Activated B cell treated with CpG ODN at 0.5 μM for 24 hours (primary cell): ENCODE results near the gene PLCB1. TPM values are rescaled to one million over a fixed set of nuclear protein-coding genes. Genes with fewer than 3 reads are reported as not detected.

ENCODE experiments used
- ATAC-seq: fragments of 200-7000 bp; cut with Tn5 transposase; one replicate; pipeline ENCODE4 v1.10.0; 2021; ENCODE audit warnings: low read depth, mild to moderate bottlenecking, moderate library complexity
- CTCF ChIA-PET: fragments of 350-600 bp; sonication (Branson Sonifier 250); formaldehyde crosslinking; loops from one replicate; lab custom pipeline; 2021; ENCODE audit warnings: antibody characterized with exemption; lab: Charles Lee
- POLR2A ChIA-PET: fragments of 350-600 bp; sonication (Branson Sonifier 250); formaldehyde crosslinking; loops from one replicate; lab custom pipeline; 2021; ENCODE audit warnings: antibody characterized with exemption; lab: Charles Lee
- DNase-seq: peaks from one replicate; pipeline ENCODE4 v3.0.0; 2022
- H3K27ac Mint-ChIP-seq: one replicate; pipeline ENCODE4 v1.8.0; 2020; ENCODE audit warnings: mixed read lengths
- H3K27me3 Mint-ChIP-seq: one replicate; pipeline ENCODE4 v1.8.0; 2021; ENCODE audit warnings: mixed read lengths
- H3K36me3 Mint-ChIP-seq: one replicate; pipeline ENCODE4 v1.8.0; 2021; ENCODE audit warnings: low read depth, mixed read lengths
- H3K4me1 Mint-ChIP-seq: one replicate; pipeline ENCODE4 v1.8.0; 2021; ENCODE audit warnings: mixed read lengths
- H3K4me3 Mint-ChIP-seq: one replicate; pipeline ENCODE4 v1.8.0; 2020; ENCODE audit warnings: mild to moderate bottlenecking, mixed read lengths
- H3K9me3 Mint-ChIP-seq: one replicate; pipeline ENCODE4 v1.8.0; 2020; ENCODE audit warnings: mixed read lengths
- intact Hi-C: fragments of 100-400 bp; cut with micrococcal nuclease; formaldehyde crosslinking; loops from one replicate; pipeline ENCODE4 v1.15.1; 2024
- total RNA-seq: library from RNA; stranded (reverse); gene quantifications from 2 replicates; pipeline ENCODE4 v1.2.3, GENCODE V29; 2022
- TF ChIP-seq, protein P1 (sequence below): fragments of 200-600 bp; IDR thresholded peaks from one replicate; pipeline ENCODE4 v1.8.0; 2022; ENCODE audit warnings: antibody characterized with exemption, mild to moderate bottlenecking

The PLCB1 gene
- total RNA-seq, 1 donor from 2014 or later, result 0.86 TPM

DNA sequence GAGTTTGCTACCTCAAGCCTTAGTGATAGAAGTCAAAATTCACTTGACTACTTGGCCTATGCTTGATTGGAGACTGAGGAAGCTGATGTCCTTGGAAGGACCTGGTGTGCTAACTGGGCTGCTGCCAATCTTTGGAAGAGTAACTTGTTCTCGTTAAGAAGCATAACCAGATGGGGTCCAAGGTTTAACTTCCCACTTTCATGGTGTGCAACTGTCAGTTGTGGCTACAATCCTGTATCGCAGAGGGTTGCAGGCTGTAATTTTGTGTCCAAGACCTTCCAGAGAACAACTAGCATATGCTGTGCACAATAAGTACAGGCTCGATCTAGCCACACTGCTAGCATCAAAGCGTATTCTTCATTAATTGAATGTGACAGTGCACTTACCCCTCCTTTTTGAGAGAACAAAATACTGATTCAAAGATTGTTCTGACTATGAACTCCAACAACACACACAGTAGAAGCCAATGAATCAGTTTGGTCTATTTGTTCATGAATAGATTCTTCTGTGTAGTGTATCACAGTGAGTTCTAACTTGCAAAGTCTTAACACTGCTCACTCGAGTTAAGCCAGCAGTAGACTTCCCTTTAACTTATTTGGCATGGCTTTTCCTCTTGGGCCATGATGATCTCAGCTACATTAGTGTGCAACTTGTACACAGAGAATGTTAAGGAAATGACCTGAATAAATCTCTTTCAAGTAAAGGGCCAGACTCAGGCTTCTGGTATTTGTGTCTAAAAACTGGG, 15.8 kb upstream of the PLCB1 start:
- ATAC-seq (no peak), DNase-seq (no peak)
- TF ChIP-seq, protein P1, sequence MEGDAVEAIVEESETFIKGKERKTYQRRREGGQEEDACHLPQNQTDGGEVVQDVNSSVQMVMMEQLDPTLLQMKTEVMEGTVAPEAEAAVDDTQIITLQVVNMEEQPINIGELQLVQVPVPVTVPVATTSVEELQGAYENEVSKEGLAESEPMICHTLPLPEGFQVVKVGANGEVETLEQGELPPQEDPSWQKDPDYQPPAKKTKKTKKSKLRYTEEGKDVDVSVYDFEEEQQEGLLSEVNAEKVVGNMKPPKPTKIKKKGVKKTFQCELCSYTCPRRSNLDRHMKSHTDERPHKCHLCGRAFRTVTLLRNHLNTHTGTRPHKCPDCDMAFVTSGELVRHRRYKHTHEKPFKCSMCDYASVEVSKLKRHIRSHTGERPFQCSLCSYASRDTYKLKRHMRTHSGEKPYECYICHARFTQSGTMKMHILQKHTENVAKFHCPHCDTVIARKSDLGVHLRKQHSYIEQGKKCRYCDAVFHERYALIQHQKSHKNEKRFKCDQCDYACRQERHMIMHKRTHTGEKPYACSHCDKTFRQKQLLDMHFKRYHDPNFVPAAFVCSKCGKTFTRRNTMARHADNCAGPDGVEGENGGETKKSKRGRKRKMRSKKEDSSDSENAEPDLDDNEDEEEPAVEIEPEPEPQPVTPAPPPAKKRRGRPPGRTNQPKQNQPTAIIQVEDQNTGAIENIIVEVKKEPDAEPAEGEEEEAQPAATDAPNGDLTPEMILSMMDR, result no peak
- CTCF ChIA-PET, result no interaction called here
- POLR2A ChIA-PET, result no interaction called here
- Mint-ChIP-seq H3K27me3 (no peaks in the 10 kb centered on the region), H3K27ac (no peak overlapping the region), H3K36me3 (no peaks in the 10 kb centered on the region), H3K9me3 (no peaks in the 10 kb centered on the region), H3K4me3 (no peak overlapping the region), H3K4me1 (no peaks in the 10 kb centered on the region)
- intact Hi-C loops, result no loop called here

DNA sequence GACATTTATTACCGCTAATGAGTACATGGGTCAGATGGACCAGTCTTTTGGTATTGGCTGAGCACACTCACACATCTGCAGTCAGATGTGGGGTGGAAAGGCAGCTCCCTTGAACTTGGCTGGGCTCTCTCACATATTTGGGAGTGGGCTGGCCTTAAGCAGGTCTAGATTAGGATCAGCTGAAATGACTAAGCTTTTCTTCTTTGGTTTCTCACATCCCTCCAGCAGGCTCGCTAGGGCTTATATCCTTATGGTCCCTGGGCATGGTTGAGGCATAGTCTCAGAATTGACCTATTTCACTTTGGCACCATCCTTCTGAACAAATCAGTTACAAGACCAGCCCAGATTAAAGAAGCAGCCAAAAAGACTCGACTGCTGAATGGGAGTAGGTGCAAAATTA, 14.4 kb upstream of the PLCB1 start:
- H3K4me3 Mint-ChIP-seq, result no peak overlapping the region
- TF ChIP-seq, protein P1, result no peak
- H3K27ac Mint-ChIP-seq, result no peak overlapping the region
- DNase-seq (no peak), ATAC-seq (no peak)
- H3K27me3 Mint-ChIP-seq, result no peaks in the 10 kb centered on the region
- H3K4me1 Mint-ChIP-seq, result no peaks in the 10 kb centered on the region
- ChIA-PET CTCF (no interaction called here), POLR2A (no interaction called here)
- H3K36me3 Mint-ChIP-seq, result no peaks in the 10 kb centered on the region
- H3K9me3 Mint-ChIP-seq, result no peaks in the 10 kb centered on the region
- intact Hi-C loops, result no loop called here

DNA sequence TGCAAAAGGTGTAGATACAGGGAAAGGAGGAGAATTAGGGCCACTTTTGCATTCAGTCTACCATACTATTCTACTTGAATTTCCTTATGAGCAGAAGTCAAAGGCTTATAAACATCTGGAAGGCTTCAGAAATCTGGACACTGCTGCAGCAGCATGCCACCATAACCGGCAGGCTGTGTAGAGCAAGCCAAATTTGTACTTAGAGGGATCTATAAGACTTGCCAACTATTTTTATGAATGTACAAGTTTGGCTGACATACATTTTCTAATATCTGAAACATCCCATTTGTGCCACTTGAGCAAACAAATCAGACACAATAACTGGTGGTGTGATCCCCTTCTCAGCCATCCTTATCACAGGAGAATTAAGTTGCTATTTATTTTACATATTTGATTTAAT, 14.0 kb upstream of the PLCB1 start:
- intact Hi-C loops, result no loop called here
- no peaks in the 10 kb centered on the region for H3K4me1 Mint-ChIP-seq
- no peaks in the 10 kb centered on the region for H3K9me3 Mint-ChIP-seq
- no peak overlapping the region for H3K4me3 Mint-ChIP-seq
- no peaks in the 10 kb centered on the region for H3K36me3 Mint-ChIP-seq
- TF ChIP-seq, protein P1, result no peak
- no peak for ATAC-seq
- POLR2A ChIA-PET, result no interaction called here
- no peak for DNase-seq
- CTCF ChIA-PET, result no interaction called here
- no peaks in the 10 kb centered on the region for H3K27me3 Mint-ChIP-seq
- no peak overlapping the region for H3K27ac Mint-ChIP-seq

DNA sequence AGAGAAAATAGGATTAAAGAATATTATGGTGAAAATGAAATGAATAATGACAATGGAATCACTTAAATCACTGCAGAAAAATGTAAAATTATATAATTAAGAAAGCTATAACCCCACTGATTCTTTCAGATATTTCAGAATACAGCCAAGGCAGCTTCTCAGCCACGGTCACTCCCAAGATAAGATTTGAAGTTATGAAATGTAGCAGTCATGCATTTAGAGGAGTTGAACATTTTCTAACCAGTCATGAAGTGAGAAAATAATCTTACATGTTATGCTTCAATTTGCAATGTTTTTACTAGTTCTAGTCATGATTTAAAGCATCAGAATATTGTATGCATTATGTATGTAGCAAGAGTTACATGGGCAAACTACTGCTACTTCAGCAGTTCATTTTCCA, 13.3 kb upstream of the PLCB1 start:
- DNase-seq (no peak), ATAC-seq (no peak)
- POLR2A ChIA-PET, result no interaction called here
- TF ChIP-seq, protein P1, result no peak
- Mint-ChIP-seq H3K9me3 (no peaks in the 10 kb centered on the region), H3K27me3 (no peaks in the 10 kb centered on the region), H3K4me1 (no peaks in the 10 kb centered on the region), H3K27ac (no peak overlapping the region), H3K36me3 (no peaks in the 10 kb centered on the region), H3K4me3 (no peak overlapping the region)
- CTCF ChIA-PET, result no interaction called here
- intact Hi-C loops, result no loop called here

- ATAC-seq (no peak), DNase-seq (no peak)
- Mint-ChIP-seq H3K27ac (no peak overlapping the region), H3K4me3 (no peak overlapping the region), H3K36me3 (no peaks in the 10 kb centered on the region), H3K9me3 (no peaks in the 10 kb centered on the region), H3K4me1 (no peaks in the 10 kb centered on the region), H3K27me3 (peaks cover 4% of the 10 kb centered on the region)
- ChIA-PET CTCF (no interaction called here), POLR2A (no interaction called here)
- intact Hi-C loops, result no loop called here
- TF ChIP-seq, protein P1, result no peak
Measured at GRCh38 chr20:8121666-8122065, 10.4 kb upstream of the PLCB1 start.
